NCI-H1436 treated with DMSO at 0.1 percent for 48 hours (cell line): ENCODE data around the gene ST6GALNAC4.

Experiments used
- DNase-seq: peaks from one replicate; lab custom pipeline; 2025; lab: John Stamatoyannopoulos, UW

Gene ST6GALNAC4

DNA sequence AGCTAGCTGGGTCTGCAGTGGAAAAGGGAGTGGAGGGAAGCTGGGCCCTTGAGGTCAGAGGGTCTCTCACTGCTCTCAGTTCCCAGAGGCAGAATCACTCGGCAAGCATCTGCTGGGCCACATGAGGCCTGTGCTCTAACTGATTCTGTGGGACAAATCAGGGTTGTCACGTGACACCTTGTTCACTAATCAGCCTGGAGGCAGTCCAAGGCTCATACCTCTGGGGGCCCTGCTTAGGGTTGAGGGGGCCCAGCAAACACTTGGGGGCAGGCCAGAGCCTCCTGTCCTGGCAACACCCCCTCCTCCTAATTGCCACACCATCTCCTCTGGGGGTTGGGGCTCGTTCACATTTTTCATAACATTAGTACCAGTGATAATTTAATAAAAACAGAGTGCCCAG lies 29.9 kb upstream of the ST6GALNAC4 start:
- no peak for DNase-seq

DNA sequence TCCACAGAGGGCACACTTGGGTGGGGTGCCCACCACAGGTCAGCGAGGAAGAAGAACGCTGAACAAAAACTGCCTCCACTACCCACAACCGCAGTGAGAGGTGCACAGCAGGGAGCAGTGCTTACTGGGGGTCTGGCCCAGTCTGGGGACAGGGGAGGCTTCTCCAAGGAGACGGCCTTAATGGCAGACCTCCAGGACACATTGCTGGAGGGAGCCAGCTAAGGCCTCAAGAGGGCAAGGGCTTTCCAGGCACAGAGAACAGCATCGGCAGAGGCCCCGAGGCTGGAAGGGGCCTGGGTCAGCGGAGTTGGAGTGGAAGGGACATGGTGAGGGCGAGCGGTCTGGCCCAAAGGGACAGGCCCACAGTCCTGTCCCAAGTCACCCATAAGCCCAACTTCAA lies 29.1 kb upstream of the ST6GALNAC4 start:
- no peak for DNase-seq

DNA sequence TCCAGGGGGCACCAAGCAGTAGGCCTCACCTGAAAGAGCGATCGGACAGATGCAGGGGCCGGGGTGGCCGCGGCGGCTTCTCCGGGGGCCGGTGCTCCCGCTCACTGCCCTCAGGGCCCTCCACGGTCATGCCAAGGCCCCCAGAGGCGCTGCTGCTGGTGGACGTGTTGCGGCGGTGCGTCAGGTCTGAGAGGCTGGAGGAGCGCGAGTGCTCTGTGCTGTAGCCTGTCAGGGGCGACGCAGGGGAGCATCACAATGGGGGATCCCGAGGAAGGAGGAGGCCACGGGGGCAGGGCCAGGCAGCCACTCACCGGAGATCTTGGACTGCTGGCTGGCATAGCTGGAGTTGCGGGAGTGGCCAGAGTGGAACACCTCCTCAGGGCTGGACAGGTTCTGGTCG lies 28.5 kb upstream of the ST6GALNAC4 start:
- DNase-seq, result no peak

DNA sequence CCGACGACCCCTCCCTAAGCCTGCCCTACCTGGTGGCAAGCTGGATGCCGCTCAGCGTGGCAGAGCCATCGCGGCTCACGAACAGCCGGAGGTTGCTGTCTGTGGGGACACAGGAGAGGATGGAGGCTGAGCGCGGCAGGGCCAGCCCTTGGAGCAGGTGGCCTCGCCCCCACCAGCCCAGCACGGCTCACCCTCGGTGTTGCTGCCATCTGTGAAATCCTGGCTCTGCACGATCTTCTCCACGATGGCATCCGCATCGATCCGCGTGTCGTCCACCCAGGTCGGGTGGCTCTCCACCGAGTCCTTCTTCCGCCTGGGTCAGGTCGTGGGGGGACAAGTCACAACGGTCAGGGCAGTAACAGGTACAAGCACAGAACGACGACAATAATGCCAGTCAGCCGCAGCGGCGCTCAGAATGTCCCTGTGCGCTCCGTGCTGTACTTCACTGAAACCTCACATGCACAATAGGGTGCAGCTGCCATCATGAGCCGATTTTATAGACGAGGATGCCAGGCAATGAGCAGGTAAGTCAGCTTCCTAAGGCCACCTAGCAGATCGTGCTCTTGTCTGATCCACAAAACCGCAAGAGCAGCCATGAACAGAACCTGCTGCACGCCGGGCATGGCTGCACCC lies 27.9 kb upstream of the ST6GALNAC4 start:
- DNase-seq, result no peak

DNA sequence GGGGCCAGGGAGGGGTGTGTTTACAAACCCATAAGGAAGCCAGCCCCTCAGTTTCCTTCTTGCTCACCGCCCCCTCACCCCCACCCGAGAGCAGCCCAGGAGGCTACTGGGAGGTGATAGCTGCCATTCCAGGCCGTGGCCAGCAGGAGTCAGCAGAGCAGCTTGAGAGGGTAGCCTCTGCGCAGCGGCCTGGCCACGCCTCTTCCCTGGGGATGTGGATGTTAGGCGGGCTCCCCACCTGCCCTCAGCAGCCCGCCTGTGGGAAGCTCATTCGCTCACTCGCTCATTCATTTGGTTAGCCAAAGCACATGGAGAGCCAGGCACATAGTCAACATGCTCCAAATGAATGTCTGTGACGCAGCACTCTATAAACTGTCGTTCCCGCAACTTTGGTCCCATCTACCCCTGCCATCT lies 26.9 kb upstream of the ST6GALNAC4 start:
- DNase-seq, result peak; percentile 64

DNA sequence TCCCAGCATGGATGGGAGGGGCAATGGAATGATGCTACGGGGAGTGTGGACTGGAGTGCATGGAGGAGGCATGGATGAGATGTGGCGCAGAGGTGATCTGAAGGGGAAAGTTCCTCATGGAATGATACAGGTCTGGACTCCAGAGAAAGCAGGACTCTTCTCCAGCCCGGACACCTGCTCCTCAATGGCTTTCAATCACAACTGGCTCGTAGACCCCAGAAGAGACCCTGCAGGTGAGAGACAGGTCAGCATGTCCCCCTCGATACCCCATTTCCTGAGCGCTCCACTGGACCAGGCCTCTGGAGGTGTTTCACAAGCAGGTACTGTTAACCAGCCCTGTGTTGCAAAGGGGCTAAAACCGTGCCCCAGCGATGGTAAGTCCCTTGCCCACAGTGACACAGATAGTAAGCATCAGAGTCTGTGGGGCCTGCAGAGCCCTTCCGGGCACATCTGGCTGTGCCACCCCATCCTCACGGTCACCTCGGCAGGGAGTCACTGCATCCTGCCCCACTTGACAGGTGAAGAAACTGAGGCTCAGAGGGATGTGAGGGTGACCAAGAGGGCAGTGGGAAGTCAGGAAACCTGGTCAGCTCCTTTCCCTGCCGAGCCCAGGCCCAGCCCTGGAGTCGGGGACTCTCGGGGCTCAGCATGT lies 26.3 kb upstream of the ST6GALNAC4 start:
- no peak for DNase-seq

DNA sequence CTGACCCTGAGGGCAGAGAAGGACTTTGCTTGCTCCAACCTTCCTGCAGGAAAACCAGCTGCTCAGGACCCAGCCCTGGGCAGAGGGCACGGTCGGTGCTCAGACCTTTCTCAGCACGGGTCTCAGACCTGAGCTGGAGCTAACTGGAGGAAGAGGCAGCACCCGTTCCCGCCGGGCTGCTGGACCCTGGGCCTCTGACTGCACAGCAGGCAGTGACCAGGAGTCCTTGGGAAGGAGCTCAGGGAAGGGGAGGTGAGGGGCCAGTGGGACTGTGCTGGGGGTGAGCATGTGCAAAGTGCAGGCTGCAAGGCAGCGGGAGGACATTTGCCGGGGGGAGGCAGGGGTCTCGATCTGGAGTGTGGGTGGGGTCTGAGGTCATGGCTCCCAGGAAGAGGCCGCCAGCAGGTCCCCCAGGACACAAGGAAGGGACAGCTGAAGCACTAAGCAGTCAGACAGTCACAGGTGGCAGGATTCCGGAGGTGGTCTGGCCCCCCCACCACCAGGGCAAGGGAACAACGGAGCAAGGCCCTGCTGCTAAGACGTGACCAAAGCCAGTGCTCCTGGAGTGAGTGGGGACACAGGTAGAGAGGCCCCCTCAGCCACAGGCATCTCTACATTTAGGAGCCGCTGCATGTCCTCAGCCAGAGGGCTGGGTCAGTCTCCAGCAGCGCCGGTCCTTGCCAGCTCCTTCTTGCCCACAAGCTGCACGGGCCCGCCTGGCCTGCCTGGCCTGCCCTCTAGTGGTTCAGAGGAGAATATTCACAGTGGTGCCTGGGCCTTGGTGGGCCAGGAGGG lies 25.6 kb upstream of the ST6GALNAC4 start:
- DNase-seq, result no peak

DNA sequence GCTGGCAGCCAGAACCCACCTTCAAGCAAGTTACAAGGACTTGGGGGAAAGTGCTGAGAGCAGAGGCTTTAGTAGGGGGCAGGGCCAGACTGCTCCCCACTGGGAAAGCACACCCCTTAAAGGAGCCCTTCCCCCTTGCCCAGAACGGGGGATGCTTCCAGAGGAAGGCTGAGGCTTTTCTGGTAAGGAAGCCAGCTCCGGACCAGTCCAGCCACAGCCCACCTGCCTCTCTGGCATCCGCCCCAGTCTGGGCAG lies 25.0 kb upstream of the ST6GALNAC4 start:
- DNase-seq, result no peak

DNA sequence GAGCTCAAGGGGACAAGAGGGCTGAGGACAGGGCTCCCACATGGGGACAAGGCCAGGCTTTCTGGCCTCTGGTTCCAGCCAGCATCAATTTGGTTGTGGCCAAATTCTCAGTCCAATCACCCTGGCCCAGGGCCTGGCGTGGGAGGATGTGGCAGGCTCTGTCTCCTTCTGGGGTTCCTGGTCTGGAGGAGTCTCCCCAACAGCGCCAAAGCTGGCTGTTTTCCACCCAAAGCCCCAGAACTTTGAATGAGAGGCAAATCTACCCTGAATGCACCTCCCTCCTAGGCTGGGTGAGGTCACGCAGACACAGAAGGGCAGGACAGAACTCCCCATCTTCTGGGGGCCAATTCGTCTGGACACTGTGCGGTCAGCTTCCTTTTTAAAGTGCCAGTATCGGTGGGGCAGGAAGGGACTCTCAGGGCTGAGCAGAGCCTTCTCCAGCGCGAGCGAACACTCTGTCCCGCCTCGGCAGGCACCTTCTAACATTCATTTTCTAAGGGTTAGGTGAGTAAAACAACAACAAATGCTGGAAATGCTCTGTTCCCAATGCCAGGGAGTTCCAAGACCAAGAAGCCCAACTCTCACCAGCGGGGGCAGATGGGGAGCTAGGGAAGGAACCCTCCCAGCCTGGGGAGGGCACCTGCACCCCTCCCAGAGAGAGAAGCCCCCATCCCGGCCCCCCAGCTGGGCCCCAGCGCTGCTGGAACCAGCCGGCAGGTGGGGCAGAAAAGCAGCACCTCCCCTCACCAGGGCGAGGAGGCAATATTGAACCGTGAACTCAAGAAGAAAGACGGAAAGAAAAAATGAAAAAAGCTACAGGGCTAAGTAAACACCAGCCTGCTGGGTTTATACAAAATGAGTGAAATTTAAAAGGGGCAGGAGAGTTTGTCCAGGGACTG lies 24.5 kb upstream of the ST6GALNAC4 start:
- DNase-seq, result no peak

DNA sequence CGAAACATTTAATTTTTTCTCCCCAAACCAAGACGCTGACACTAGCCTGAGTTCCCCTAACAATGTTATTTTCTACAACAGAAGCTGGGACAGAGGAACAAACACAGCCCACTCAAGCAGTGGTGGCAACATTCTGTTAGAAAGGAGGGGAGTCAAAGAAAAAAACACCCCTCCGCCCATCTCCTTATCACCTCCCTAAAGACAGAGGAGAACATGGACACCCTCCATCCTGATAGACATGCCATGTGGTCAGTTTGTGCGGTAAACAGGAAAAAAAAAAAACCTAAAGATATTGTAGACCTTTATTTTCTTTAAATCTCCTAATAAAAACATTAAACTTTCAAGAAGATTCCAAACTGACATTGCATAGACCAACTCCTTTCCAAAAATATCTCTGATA lies 23.8 kb upstream of the ST6GALNAC4 start:
- no peak for DNase-seq

DNA sequence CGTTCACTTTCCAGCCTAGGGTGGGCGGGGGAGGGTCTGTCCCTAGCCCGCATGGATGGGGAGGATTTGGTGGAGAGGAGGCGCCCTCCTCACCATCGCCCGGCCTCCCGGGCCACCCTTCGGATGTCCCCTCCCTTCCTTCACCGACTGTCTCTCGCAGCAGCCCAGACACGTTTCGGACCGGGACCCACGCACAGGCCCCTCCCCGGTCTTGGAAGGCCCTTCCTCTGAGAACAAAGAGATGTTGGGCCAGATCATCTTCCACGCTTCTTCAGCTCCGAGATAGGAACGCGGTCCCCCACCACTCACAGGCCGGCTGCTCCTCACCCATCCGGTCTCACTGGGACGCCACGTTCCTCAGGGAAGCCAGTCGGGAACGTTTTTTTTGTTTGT lies 21.5 kb upstream of the ST6GALNAC4 start:
- no peak for DNase-seq

DNA sequence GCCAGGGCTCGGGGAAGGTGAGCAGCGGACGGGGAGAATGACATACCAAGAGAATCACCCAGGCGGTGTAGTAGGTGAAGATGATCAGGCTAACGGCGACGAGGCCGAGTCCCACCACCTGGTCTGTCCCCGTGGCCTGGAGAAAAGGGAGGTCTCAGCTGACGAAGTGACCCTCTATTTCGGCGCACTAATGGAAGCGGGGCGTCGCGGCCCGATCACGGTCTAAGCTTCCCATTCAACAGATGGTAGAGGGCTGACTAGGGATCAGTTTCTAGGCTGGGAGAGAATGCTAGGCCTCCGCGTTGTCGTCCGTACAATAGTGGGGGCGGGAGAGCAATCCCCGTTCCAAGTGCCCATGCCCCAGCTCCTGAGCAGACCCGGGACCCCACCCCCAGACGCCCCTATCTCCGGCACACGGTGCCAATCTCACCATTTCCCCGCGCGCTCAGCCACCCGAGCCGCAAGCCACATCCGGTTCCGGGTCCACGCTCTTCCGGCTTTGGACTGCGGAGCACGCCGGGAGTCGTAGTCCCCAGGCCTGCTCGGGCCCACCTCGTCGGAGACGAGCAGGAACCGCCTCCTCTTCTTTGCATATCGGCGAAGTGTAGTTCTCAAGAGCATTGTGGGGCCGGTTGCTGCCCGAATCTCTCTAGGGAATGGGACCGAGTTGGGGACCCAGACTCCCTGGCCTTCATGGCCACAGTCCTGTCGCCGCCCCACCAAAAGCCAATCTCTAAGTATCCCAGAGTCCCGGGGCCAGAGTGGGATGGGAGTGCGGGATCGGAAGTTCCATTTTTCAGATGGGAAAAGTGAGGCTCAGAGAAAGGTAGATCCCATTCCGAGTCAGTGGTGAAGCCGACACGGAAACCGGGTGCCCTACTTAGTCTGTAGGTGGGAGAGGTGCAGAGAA lies 20.8 kb upstream of the ST6GALNAC4 start, which contains the start of gene DPM2:
TSS of gene DPM2 (minus strand) at position 467 of the 910 bp plus-strand sequence. CDS start at position 433, 34 bp downstream.
- DNase-seq, result no peak

DNA sequence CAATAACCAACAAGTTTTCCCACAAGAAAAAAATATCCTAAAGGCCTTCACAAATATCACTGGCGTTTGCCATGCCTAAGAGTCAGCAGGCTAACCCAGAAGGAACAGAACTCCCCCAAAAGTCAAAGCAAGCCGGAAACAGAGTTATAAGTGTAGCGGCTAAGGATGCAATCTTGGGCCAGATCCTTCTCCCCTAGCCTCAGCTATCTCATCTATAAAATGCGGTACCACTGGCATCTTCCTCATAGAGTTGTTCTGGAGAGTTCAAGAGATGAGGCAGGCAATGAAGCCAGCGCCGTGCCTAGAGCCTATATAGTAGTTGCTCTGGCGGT lies 20.2 kb upstream of the ST6GALNAC4 start:
- DNase-seq, result no peak

DNA sequence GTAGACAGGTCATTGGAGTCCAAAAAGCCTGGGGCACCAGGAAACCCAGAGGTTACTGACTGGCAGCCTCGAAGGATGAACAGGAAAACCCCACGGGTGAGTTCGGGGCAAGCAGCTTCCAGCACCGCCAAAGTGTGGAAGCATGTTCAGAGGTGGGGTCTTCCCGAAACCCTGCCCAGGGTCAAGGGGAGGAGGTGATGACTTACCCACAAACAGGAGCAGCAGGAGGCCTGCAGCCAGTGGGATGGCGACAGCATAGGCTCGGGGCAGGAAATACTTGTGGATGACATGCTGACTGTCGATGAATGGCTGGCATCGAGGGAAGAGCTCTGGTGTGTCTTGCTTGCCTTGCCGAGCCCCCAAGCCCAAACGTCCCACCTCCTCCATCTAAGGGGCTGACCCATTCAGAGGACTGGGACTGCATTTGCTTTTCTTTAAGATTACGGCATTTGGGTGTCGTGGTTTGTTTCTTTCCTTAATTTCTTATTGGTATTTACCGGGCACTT lies 19.6 kb upstream of the ST6GALNAC4 start:
- DNase-seq, result no peak

DNA sequence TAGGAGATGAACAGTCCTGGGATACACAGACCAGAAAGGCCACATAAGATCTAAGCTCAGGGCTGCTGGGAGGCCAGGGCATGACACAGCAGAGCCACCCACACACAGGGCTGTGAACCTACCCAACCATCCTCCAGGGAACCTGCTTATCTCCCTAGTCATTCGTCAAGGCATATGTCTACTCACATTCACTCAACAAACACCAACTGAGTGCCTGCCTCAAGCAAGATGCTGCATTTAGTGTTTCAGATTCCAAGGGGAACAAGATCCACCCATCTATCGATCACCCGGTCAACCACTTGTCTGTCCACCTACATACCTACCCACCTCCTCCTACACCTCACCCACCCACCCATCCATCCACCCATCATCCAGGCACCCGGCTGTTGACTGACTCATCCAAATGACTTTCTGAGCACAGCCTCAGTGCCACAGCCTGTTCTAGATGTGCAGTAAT lies 19.0 kb upstream of the ST6GALNAC4 start:
- DNase-seq, result no peak

DNA sequence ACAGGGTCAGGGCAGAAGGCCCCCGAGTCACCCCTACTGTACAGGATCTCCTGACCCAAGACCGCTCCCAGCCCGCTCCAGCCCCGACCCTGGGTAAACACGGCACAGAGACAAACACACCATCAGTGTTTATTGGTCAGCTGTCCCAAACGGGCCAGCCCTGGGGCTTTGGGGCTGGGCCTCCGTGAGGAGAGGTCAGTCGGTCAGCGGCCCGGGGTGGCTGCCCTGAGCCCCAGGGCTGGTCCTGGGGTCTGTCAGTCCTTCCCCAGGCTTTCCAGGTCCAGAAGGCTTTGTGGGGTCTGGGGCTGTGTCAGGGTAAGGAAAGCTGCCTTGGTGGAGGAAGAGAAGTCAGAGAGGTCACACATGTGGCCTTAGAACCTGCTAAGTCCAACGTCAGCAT lies 18.1 kb upstream of the ST6GALNAC4 start:
- no peak for DNase-seq

DNA sequence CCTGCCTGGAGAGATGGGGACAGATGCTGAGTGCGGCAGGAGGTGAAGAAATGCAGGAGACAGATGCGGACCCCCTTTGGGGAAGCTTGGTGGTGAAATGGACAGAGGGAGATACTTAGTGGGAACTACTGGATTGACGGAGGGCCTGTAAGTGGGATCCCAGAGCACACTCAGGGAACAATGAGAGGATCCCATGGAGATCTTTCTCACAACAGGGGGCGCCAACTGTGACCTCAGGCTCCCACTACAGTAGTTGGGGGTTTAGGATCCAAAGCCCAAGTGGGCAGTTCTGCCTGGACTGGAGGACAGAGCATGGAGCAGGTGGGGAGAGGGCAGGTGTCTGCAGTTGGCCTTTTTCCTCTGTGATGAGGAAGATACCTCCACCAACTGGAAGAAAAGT lies 17.4 kb upstream of the ST6GALNAC4 start:
- DNase-seq, result no peak

DNA sequence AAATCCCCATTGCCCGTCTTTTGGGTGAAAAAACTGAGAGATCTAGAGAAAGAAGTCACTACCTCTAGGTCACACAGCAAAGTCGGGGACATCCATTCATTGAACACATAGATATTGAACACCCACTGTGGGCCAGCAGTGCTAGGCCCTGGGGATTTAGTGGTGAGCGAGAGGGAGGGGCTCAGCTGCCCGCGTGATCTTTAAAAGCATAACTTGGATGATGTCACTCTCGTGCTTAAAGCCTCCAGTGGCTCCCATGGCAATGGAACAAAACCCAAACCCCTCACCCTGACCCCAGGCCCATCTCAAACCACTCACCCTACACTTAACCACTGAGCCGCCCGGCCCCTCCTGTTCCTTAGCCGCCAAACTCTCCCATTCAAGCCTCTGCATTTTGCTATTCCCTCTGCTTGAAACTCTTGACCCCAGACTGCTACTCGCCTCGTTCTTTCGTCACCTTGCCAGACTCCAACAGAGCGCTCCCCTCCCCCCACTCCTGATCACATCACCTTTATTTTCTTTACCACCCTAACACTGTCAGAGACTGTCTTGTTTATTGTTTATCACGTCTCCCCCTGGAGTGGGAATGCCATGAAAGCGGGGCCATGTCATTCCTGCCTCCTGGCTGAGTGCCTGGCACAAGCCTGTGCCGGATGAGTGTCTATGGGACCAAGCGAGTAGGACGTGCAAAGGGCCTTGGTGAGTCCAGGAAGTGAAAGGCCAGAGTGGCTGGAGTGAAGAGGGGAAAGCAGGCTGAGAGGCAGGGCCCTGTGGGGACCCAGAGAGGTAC lies 14.4 kb upstream of the ST6GALNAC4 start:
- no peak for DNase-seq

DNA sequence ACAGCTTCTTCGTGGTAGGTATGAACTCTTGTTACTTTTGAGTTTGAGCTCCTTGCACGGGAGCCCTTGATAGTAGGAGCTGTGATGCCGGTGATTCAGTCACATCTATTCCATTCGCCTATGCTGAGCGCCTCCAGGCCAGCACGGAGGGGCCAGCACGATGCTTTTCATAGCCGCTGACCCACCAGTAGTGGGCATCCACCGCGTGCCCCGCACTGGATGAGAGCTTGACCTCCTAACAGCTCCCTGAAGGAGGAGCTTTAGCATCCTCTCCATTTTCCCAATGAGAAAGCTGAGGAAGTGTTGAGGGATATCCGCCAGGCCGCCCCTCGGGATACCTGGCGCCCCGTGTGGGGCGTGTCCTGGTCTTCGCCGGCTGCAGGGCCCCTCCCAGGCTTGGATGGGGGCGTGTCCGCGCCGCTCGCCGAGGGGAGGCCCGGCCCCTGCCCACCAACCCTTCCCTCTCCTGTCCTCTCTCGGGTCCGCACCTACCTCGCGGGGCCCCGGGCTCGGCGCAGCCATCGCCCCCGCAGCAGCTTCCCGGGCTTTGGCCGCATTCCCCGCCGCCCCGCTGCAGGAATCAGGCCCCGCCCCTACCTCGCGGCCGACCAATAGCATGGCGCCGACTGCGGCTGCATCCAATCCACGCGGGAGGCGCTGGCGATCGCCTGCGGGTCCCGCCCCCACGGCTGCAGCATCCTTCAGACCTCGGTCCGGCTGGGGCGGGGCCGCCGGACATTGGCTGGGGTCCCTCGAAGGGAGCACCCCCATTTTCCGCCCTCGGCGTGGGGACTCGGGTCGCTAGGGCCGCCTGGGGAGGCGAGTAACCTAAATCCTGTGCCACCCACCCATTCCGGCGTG lies 13.6 kb upstream of the ST6GALNAC4 start, which contains the start of gene PIP5KL1:
TSS of gene PIP5KL1 (minus strand) at position 547 of the 861 bp plus-strand sequence. CDS start at position 522, 25 bp downstream.
- DNase-seq, result no peak
